C4-2B (cell line): ENCODE measurements around the gene MAN1A1.

Source experiments
- ZFX ChIP-seq: fragments of 450-650 bp; IDR thresholded peaks from 2 replicates; pipeline ENCODE4 v1.6.1; 2017
- TF ChIP-seq, protein P1 (sequence below): fragments of 450-650 bp; conservative IDR thresholded peaks from 2 replicates; pipeline ENCODE4 v1.5.1; 2017; ENCODE audit warnings: mild to moderate bottlenecking

DNA sequence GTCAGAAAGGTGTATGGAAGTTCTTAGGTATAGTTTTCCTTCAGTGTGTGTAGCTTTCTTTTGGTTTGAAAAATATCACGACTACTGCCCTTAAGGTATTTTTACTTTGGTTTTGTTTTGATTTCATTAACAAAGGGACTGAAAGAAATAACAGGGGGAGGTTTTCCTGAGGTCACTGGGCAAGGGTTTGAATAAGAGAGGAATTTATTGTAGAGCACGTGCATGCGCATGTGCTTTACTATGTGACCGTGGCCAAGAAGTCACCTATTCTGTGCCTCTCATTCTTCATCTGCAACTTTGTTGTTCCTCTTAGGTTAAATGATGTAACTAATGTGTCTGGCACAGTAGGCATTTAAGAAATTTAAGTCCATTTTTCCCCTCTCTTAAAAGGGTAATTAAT is 4.1 kb upstream of the MAN1A1 start:
- TF ChIP-seq, protein P1, sequence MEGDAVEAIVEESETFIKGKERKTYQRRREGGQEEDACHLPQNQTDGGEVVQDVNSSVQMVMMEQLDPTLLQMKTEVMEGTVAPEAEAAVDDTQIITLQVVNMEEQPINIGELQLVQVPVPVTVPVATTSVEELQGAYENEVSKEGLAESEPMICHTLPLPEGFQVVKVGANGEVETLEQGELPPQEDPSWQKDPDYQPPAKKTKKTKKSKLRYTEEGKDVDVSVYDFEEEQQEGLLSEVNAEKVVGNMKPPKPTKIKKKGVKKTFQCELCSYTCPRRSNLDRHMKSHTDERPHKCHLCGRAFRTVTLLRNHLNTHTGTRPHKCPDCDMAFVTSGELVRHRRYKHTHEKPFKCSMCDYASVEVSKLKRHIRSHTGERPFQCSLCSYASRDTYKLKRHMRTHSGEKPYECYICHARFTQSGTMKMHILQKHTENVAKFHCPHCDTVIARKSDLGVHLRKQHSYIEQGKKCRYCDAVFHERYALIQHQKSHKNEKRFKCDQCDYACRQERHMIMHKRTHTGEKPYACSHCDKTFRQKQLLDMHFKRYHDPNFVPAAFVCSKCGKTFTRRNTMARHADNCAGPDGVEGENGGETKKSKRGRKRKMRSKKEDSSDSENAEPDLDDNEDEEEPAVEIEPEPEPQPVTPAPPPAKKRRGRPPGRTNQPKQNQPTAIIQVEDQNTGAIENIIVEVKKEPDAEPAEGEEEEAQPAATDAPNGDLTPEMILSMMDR = no peak
- TF ChIP-seq ZFX = no peak
